H9 (cell line): Measurements from ENCODE around the gene ZSCAN30. TPM values are rescaled to one million over a fixed set of nuclear protein-coding genes. Genes with fewer than 3 reads are reported as not detected.

Experiments
- DNase-seq: peaks from one replicate; pipeline ENCODE4 v3.0.0-alpha.2; 2017
- H2AFZ ChIP-seq: one replicate; pipeline ENCODE4 v1.6.1; 2013; ENCODE audit warnings: mild to moderate bottlenecking, low read length, control low read depth, moderate library complexity
- H2AK5ac ChIP-seq: 2 replicates; pipeline ENCODE4 v1.6.1; 2013; ENCODE audit warnings: low read length, control low read depth, mixed read lengths; ENCODE audit not compliant: insufficient read length
- H2BK120ac ChIP-seq: one replicate; pipeline ENCODE4 v1.6.1; 2013; ENCODE audit warnings: low read depth, mild to moderate bottlenecking, low read length, control low read depth, inconsistent platforms; ENCODE audit not compliant: poor library complexity, severe bottlenecking
- H2BK12ac ChIP-seq: 2 replicates; pipeline ENCODE4 v1.6.1; 2013; ENCODE audit warnings: low read length, control low read depth, mixed read lengths, low read depth; ENCODE audit not compliant: insufficient read length
- H2BK15ac ChIP-seq: 2 replicates; pipeline ENCODE4 v1.6.1; 2013; ENCODE audit warnings: low read depth, low read length, control low read depth
- H2BK20ac ChIP-seq: one replicate; pipeline ENCODE4 v1.6.1; 2013; ENCODE audit warnings: low read depth, mild to moderate bottlenecking, low read length, control low read depth, inconsistent platforms; ENCODE audit not compliant: poor library complexity, severe bottlenecking
- H2BK5ac ChIP-seq: 2 replicates; pipeline ENCODE4 v1.6.1; 2013; ENCODE audit warnings: low read length, control low read depth, mixed read lengths; ENCODE audit not compliant: insufficient read length
- H3K14ac ChIP-seq: 2 replicates; pipeline ENCODE4 v1.6.1; 2013; ENCODE audit warnings: low read length, control low read depth; ENCODE audit not compliant: insufficient read depth
- H3K18ac ChIP-seq: 2 replicates; pipeline ENCODE4 v1.6.1; 2013; ENCODE audit warnings: low read depth, mild to moderate bottlenecking, mixed read lengths, low read length, control low read depth; ENCODE audit not compliant: insufficient read length
- H3K23ac ChIP-seq: 2 replicates; pipeline ENCODE4 v1.6.1; 2013; ENCODE audit warnings: low read length, control low read depth, mixed read lengths, low read depth; ENCODE audit not compliant: insufficient read length
- H3K23me2 ChIP-seq: 2 replicates; pipeline ENCODE4 v1.6.1; 2013; ENCODE audit warnings: low read depth, mild to moderate bottlenecking, mixed read lengths, low read length, control low read depth; ENCODE audit not compliant: insufficient read length, poor library complexity, severe bottlenecking
- H3K27ac ChIP-seq: 2 replicates; pipeline ENCODE4 v1.5.1; 2013; ENCODE audit warnings: low read length, control low read depth, mixed read lengths, low read depth; ENCODE audit not compliant: insufficient read length
- H3K27me3 ChIP-seq: 2 replicates; pipeline ENCODE4 v1.6.1; 2013; ENCODE audit warnings: low read length, control low read depth, inconsistent platforms; ENCODE audit not compliant: insufficient read depth
- H3K4ac ChIP-seq: 2 replicates; pipeline ENCODE4 v1.6.1; 2013; ENCODE audit warnings: low read depth, mild to moderate bottlenecking, control low read depth, inconsistent platforms, low read length, moderate library complexity
- H3K4me1 ChIP-seq: 2 replicates; pipeline ENCODE4 v1.6.1; 2013; ENCODE audit warnings: low read length, control low read depth, inconsistent platforms; ENCODE audit not compliant: insufficient read depth
- H3K4me2 ChIP-seq: 2 replicates; pipeline ENCODE4 v1.6.1; 2013; ENCODE audit warnings: low read length, control low read depth, mixed read lengths; ENCODE audit not compliant: insufficient read length, insufficient read depth
- H3K56ac ChIP-seq: 2 replicates; pipeline ENCODE4 v1.6.1; 2013; ENCODE audit warnings: low read depth, mild to moderate bottlenecking, mixed read lengths, low read length, control low read depth; ENCODE audit not compliant: insufficient read length
- H3K79me1 ChIP-seq: 2 replicates; pipeline ENCODE4 v1.6.1; 2013; ENCODE audit warnings: low read depth, mild to moderate bottlenecking, moderate library complexity, low read length, control low read depth, inconsistent platforms; ENCODE audit not compliant: insufficient read depth, poor library complexity, severe bottlenecking
- H3K79me2 ChIP-seq: 2 replicates; pipeline ENCODE4 v1.6.1; 2013; ENCODE audit warnings: low read length, control low read depth, inconsistent platforms; ENCODE audit not compliant: insufficient read depth
- H3K9ac ChIP-seq: 2 replicates; pipeline ENCODE4 v1.6.1; 2013; ENCODE audit warnings: low read length, control low read depth, mixed read lengths; ENCODE audit not compliant: insufficient read length; ENCODE audit errors: extremely low read depth
- H3K9me3 ChIP-seq: one replicate; pipeline ENCODE4 v1.6.1; 2013; ENCODE audit warnings: low read depth, low read length, inconsistent platforms; ENCODE audit not compliant: control insufficient read depth
- H3T11ph ChIP-seq: one replicate; pipeline ENCODE4 v1.6.1; 2013; ENCODE audit warnings: mild to moderate bottlenecking, low read length, control low read depth, inconsistent platforms
- H4K20me1 ChIP-seq: one replicate; pipeline ENCODE4 v1.6.1; 2013; ENCODE audit not compliant: control insufficient read depth, insufficient read length, insufficient read depth
- H4K5ac ChIP-seq: 2 replicates; pipeline ENCODE4 v1.6.1; 2013; ENCODE audit warnings: low read depth, mild to moderate bottlenecking, mixed read lengths, low read length, control low read depth; ENCODE audit not compliant: insufficient read length
- H4K8ac ChIP-seq: replicated peaks from 2 replicates; pipeline ENCODE4 v1.6.1; 2013; ENCODE audit warnings: low read length, control low read depth, mixed read lengths, low read depth; ENCODE audit not compliant: insufficient read length
- H4K91ac ChIP-seq: 2 replicates; pipeline ENCODE4 v1.6.1; 2013; ENCODE audit warnings: low read depth, mild to moderate bottlenecking, moderate library complexity, mixed read lengths, low read length, control low read depth; ENCODE audit not compliant: insufficient read length
- H3K27ac Mint-ChIP-seq, 3 experiments: 2 replicates in 2 of 3; 3 replicates in 1 of 3; pipeline ENCODE4 v1.8.0; 2020 to 2021; ENCODE audit warnings: mixed read lengths in 3 of 3, mild to moderate bottlenecking in 1 of 3, moderate library complexity in 1 of 3
- H3K27me3 Mint-ChIP-seq: 2 replicates; pipeline ENCODE4 v1.8.0; 2021; ENCODE audit warnings: low read depth, mild to moderate bottlenecking, moderate library complexity, mixed read lengths
- H3K36me3 Mint-ChIP-seq, 3 experiments: 2 replicates in 2 of 3; 3 replicates in 1 of 3; pipeline ENCODE4 v1.8.0; 2020 to 2021; ENCODE audit warnings: low read depth in 3 of 3, mixed read lengths in 3 of 3; ENCODE audit not compliant: insufficient read depth in 1 of 3
- H3K4me1 Mint-ChIP-seq, 2 experiments: 2 replicates each; pipeline ENCODE4 v1.8.0; 2020; ENCODE audit warnings: mixed read lengths in 2 of 2
- H3K4me3 Mint-ChIP-seq, 2 experiments: 2 replicates in 1 of 2; 3 replicates in 1 of 2; pipeline ENCODE4 v1.8.0; 2020 to 2021; ENCODE audit warnings: mild to moderate bottlenecking in 2 of 2, mixed read lengths in 2 of 2, moderate library complexity in 1 of 2
- H3K9me3 Mint-ChIP-seq, 2 experiments: 2 replicates in 1 of 2; 3 replicates in 1 of 2; pipeline ENCODE4 v1.8.0; 2020; ENCODE audit warnings: mild to moderate bottlenecking in 2 of 2, mixed read lengths in 2 of 2, moderate library complexity in 1 of 2
- WGBS: extraction: QIAGEN DNeasy Blood & Tissue Kit; methylation state at CpG from one replicate; pipeline ENCODE4 v1.1.7; 2013; ENCODE audit warnings: missing lambda C conversion rate, low lambda C conversion rate, mixed read lengths; ENCODE audit not compliant: insufficient read length; ENCODE audit errors: extremely low coverage; 5-methylcytosine and 5-hydroxymethylcytosine counted together
- total RNA-seq: library from RNA; stranded (reverse); gene quantifications from 2 replicates; pipeline ENCODE4 v1.2.1, GENCODE V29; 2021
- TF ChIP-seq, protein P1 (sequence below): fragments of 200-600 bp; sonication (generic); conservative IDR thresholded peaks from 3 replicates; pipeline ENCODE4 v1.8.0; 2021; ENCODE audit warnings: antibody characterized with exemption, mild to moderate bottlenecking

ZSCAN30 gene
- total RNA-seq, 1 experiment from 2014 or later: 11.6 TPM

DNA sequence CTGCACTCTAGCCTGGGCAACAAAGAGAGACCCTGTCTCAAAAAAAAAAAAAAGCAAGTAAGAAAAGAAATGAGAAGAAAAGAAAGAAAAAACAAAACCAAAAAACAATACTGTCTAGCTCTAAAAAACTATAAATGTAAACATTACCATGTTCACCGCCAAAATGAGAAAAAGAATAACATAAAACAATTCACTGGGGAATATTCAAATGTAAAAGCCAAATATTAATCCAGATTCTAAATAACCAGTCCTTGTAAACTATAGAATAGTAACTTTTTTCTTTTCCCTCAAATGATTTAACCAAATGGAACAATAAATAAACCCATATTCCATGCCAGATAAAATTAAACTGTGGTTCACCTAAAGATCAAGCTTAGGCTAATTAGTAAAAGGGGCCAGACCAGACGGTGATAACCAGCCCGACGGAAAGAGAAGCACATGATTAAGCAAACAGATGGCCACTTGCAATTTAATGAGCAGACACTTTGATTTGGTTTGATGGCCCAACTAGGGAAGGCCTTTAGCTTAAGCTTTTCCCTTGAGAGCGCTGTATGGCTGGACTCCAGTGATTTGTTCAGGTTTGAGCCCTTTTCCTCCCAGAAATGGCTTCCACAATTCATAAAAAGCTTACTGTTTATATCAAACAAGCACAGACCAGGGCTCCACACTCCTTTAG lies 88.6 kb downstream of the ZSCAN30 start:
- H3K36me3 Mint-ChIP-seq: peaks cover 15 to 21% (median 20%) of the 10 kb centered on the region in 3 experiments
- H4K8ac ChIP-seq: no peak overlapping the region
- no peaks in the 10 kb centered on the region for H4K20me1 ChIP-seq
- no peak overlapping the region for H2BK120ac ChIP-seq
- no peak overlapping the region for H3K18ac ChIP-seq
- no peak overlapping the region for H3K14ac ChIP-seq
- H3K79me1 ChIP-seq: no peaks in the 10 kb centered on the region
- no peaks in the 10 kb centered on the region for H3K4me1 ChIP-seq
- H3K9me3 ChIP-seq: peaks cover 6% of the 10 kb centered on the region
- H3K9me3 Mint-ChIP-seq: peaks cover 19 to 20% of the 10 kb centered on the region in 2 experiments
- no peak overlapping the region for H2BK5ac ChIP-seq
- H3K27me3 ChIP-seq: no peaks in the 10 kb centered on the region
- no peak overlapping the region for H4K5ac ChIP-seq
- no CpG with 5 or more reads among the region's 5 CpGs for WGBS
- H4K91ac ChIP-seq: no peak overlapping the region
- no peak overlapping the region for H3K4me3 Mint-ChIP-seq
- no peak overlapping the region for H3K4ac ChIP-seq
- H3K23me2 ChIP-seq: no peaks in the 10 kb centered on the region
- no peak overlapping the region for H3K27ac ChIP-seq
- peaks cover 0 to 5% of the 10 kb centered on the region in 2 experiments; a peak in 1 of 4 replicates for H3K4me1 Mint-ChIP-seq
- H3K79me2 ChIP-seq: no peaks in the 10 kb centered on the region
- H3T11ph ChIP-seq: no peak overlapping the region
- no peak overlapping the region for H2BK20ac ChIP-seq
- H2AK5ac ChIP-seq: no peak overlapping the region
- no peak overlapping the region for H3K4me2 ChIP-seq
- no peak for DNase-seq
- peak overlapping the region; percentile 4 for H2AFZ ChIP-seq
- no peak overlapping the region for H3K9ac ChIP-seq
- H3K23ac ChIP-seq: no peak overlapping the region
- no peak overlapping the region for H3K56ac ChIP-seq
- H3K27me3 Mint-ChIP-seq: peaks cover 3% of the 10 kb centered on the region
- TF ChIP-seq, protein P1, sequence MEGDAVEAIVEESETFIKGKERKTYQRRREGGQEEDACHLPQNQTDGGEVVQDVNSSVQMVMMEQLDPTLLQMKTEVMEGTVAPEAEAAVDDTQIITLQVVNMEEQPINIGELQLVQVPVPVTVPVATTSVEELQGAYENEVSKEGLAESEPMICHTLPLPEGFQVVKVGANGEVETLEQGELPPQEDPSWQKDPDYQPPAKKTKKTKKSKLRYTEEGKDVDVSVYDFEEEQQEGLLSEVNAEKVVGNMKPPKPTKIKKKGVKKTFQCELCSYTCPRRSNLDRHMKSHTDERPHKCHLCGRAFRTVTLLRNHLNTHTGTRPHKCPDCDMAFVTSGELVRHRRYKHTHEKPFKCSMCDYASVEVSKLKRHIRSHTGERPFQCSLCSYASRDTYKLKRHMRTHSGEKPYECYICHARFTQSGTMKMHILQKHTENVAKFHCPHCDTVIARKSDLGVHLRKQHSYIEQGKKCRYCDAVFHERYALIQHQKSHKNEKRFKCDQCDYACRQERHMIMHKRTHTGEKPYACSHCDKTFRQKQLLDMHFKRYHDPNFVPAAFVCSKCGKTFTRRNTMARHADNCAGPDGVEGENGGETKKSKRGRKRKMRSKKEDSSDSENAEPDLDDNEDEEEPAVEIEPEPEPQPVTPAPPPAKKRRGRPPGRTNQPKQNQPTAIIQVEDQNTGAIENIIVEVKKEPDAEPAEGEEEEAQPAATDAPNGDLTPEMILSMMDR: no peak
- no peak overlapping the region for H2BK12ac ChIP-seq
- no peak overlapping the region for H2BK15ac ChIP-seq
- 0 out of 7 replicates have a peak overlapping the region, but pooled peaks of 1 of the 3 experiments have one; percentile 17 for H3K27ac Mint-ChIP-seq

Other genes starting within 250 kb of the ZSCAN30 start
- gene MAPRE2, start 248.8 kb downstream of the ZSCAN30 start, total RNA-seq: 27.0 and 29.4 TPM in 2 replicates
- 35.3 TPM in 2 replicates for gene ZNF397, start 49.2 kb downstream of the ZSCAN30 start, total RNA-seq
- gene ZNF24, start 54.2 kb upstream of the ZSCAN30 start, total RNA-seq: 57.9 and 61.0 TPM in 2 replicates
- gene ZNF396, start 87.1 kb upstream of the ZSCAN30 start, total RNA-seq: 0.94 and 1.2 TPM in 2 replicates
- gene INO80C, start 207.7 kb upstream of the ZSCAN30 start, total RNA-seq: 51.1 and 53.3 TPM in 2 replicates